Kidney epithelial cell (primary cell): Measurements from ENCODE around the gene RSF1. TPM values are rescaled to one million over a fixed set of nuclear protein-coding genes. Genes with fewer than 3 reads are reported as not detected.

Experiments used
- DNase-seq: peaks from one replicate; pipeline ENCODE4 v3.0.0-alpha.2; 2010; ENCODE audit warnings: low read depth
- H3K27me3 ChIP-seq: 2 replicates; pipeline ENCODE4 v1.6.0; 2011; ENCODE audit warnings: low read length; ENCODE audit not compliant: control insufficient read depth, insufficient read depth
- H3K36me3 ChIP-seq: 2 replicates; pipeline ENCODE4 v1.5.1; 2011; ENCODE audit warnings: low read length; ENCODE audit not compliant: control insufficient read depth, insufficient read depth
- H3K4me3 ChIP-seq: 2 replicates; pipeline ENCODE4 v1.5.1; 2011; ENCODE audit warnings: low read depth, mild to moderate bottlenecking, control low read depth, low read length
- total RNA-seq: library from RNA; depleted of rRNA; stranded (reverse); fragments of >200 nt; gene quantifications from 2 replicates; pipeline ENCODE4 v1.2.3, GENCODE V29; 2015
- TF ChIP-seq, protein P1 (sequence below): IDR thresholded peaks from 2 replicates; pipeline ENCODE4 v1.5.1; 2011; ENCODE audit warnings: mild to moderate bottlenecking, moderate library complexity, low read length, control low read depth, inconsistent platforms; ENCODE audit not compliant: insufficient read depth, poor library complexity, severe bottlenecking

RSF1 gene
- total RNA-seq, 1 donor from 2014 or later, result 27.5 TPM

DNA sequence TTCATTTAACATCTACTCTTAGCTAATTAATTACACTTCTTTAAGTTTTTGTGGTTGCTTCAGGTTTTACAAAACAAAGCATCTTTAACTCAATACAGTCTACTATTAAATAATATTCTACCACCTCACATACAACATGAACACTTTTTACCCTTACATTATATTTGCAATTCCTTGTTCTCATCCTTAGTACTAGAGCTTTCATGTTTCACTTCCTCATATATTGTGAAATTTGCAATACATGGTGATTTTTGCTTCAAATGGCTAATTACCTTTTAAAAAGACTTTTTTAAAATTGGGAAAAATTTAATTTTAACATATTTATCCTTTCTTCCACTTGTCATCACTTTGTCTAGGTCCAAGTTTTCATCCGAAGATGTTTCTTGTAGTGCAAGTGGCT lies 37.5 kb downstream of the RSF1 start:
- TF ChIP-seq, protein P1, sequence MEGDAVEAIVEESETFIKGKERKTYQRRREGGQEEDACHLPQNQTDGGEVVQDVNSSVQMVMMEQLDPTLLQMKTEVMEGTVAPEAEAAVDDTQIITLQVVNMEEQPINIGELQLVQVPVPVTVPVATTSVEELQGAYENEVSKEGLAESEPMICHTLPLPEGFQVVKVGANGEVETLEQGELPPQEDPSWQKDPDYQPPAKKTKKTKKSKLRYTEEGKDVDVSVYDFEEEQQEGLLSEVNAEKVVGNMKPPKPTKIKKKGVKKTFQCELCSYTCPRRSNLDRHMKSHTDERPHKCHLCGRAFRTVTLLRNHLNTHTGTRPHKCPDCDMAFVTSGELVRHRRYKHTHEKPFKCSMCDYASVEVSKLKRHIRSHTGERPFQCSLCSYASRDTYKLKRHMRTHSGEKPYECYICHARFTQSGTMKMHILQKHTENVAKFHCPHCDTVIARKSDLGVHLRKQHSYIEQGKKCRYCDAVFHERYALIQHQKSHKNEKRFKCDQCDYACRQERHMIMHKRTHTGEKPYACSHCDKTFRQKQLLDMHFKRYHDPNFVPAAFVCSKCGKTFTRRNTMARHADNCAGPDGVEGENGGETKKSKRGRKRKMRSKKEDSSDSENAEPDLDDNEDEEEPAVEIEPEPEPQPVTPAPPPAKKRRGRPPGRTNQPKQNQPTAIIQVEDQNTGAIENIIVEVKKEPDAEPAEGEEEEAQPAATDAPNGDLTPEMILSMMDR, result no peak
- H3K36me3 ChIP-seq, result no peaks in the 10 kb centered on the region
- DNase-seq, result no peak
- H3K4me3 ChIP-seq, result no peak overlapping the region
- H3K27me3 ChIP-seq, result no peaks in the 10 kb centered on the region

GRCh38 chr11:77779935-77780334 lies 40.6 kb downstream of the RSF1 start:
- Histone ChIP-seq H3K27me3 (no peaks in the 10 kb centered on the region), H3K4me3 (no peak overlapping the region), H3K36me3 (no peaks in the 10 kb centered on the region)
- no peak for DNase-seq
- TF ChIP-seq, protein P1, result no peak

GRCh38 chr11:77778549-77778948 lies 42.0 kb downstream of the RSF1 start:
- Histone ChIP-seq H3K4me3 (no peak overlapping the region), H3K36me3 (no peaks in the 10 kb centered on the region), H3K27me3 (no peaks in the 10 kb centered on the region)
- TF ChIP-seq, protein P1, result no peak
- no peak for DNase-seq

DNA sequence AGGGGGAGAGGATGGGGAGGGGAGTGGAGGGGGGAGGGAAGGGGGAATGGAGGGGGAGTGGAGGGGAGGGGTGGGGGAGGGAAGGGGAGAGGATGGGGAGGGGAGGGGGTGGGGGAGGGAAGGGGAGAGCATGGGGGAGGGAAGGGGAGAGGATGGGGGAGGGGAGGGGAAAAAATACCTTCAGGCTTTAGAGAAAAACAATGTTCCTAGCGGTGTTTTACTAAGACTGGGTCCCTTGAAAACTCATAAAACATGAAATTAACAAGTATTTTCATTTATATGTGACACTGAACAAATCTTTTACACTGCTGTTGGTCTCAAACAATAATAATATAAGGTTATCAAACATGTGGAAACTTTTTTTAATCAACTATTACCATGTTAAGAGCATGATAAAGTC lies 42.4 kb downstream of the RSF1 start:
- no peak for DNase-seq
- TF ChIP-seq, protein P1, result no peak
- H3K36me3 ChIP-seq, result no peaks in the 10 kb centered on the region
- H3K27me3 ChIP-seq, result no peaks in the 10 kb centered on the region
- H3K4me3 ChIP-seq, result no peak overlapping the region

DNA sequence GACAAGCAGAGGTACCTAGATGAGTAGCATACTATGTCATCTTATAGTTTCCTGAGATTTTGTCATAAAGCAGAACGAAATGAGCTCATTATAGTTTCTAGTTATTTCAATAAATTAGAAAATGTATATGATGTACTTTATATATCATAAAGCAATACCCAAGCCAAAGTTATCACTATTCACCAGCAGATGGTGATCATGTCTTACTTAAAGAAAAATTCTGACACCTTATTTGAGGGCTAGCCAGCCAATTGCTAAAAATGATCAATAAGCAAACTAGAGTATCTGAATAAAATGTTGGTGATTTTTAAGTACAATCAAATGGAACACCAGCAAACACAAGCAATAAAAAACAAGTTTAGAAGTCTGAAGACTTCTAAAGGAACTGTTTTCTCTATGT lies 44.1 kb downstream of the RSF1 start:
- no peak overlapping the region for H3K4me3 ChIP-seq
- no peak for DNase-seq
- TF ChIP-seq, protein P1, result no peak
- no peaks in the 10 kb centered on the region for H3K27me3 ChIP-seq
- no peaks in the 10 kb centered on the region for H3K36me3 ChIP-seq

- Histone ChIP-seq H3K4me3 (no peak overlapping the region), H3K36me3 (no peaks in the 10 kb centered on the region), H3K27me3 (no peaks in the 10 kb centered on the region)
- no peak for DNase-seq
- TF ChIP-seq, protein P1, result no peak
These were observed 44.6 kb downstream of the RSF1 start for GRCh38 chr11:77775936-77776335.
